Measurements from ENCODE around the gene KCNA4.
"Not testable (repeated sequence)": the region's sequence is repeated elsewhere in the genome, so short reads cannot be mapped to it uniquely, and the experiment has no call there.

The KCNA4 gene

GRCh38 chr11:29984544-29984943 lies 32.3 kb downstream of the KCNA4 start:
- H3K27ac ChIP-seq (ENCODE audit: low read depth, low read length): no peak overlapping the region
- no peaks in the 10 kb centered on the region for H3K27me3 ChIP-seq (ENCODE audit: control insufficient read depth, insufficient read depth, low read length)
- no peaks in the 10 kb centered on the region for H3K4me1 ChIP-seq (ENCODE audit: control insufficient read depth, insufficient read depth, low read length)
- no peak overlapping the region for H3K4me3 ChIP-seq (ENCODE audit: low read length)
- no peak overlapping the region for H3K9ac ChIP-seq (ENCODE audit: low read length)
- no peaks in the 10 kb centered on the region for H3K36me3 ChIP-seq (ENCODE audit: control insufficient read depth, insufficient read depth, low read length)

- H3K36me3 ChIP-seq (ENCODE audit: control insufficient read depth, insufficient read depth, low read length): no peaks in the 10 kb centered on the region
- no peak overlapping the region for H3K27ac ChIP-seq (ENCODE audit: low read depth, low read length)
- H3K9ac ChIP-seq (ENCODE audit: low read length): no peak overlapping the region
- no peaks in the 10 kb centered on the region for H3K4me1 ChIP-seq (ENCODE audit: control insufficient read depth, insufficient read depth, low read length)
- no peak overlapping the region for H3K4me3 ChIP-seq (ENCODE audit: low read length)
- no peaks in the 10 kb centered on the region for H3K27me3 ChIP-seq (ENCODE audit: control insufficient read depth, insufficient read depth, low read length)
These were observed 38.3 kb downstream of the KCNA4 start for GRCh38 chr11:29978549-29978948.

GRCh38 chr11:29975580-29975979 lies 41.2 kb downstream of the KCNA4 start:
- not testable (repeated sequence) for H3K4me3 ChIP-seq (ENCODE audit: low read length); H3K9ac ChIP-seq (ENCODE audit: low read length); H3K27ac ChIP-seq (ENCODE audit: low read depth, low read length); H3K4me1 ChIP-seq (ENCODE audit: control insufficient read depth, insufficient read depth, low read length); H3K27me3 ChIP-seq (ENCODE audit: control insufficient read depth, insufficient read depth, low read length); H3K36me3 ChIP-seq (ENCODE audit: control insufficient read depth, insufficient read depth, low read length)

GRCh38 chr11:29963796-29964195 lies 53.0 kb downstream of the KCNA4 start:
- H3K4me3 ChIP-seq (ENCODE audit: low read length): no peak overlapping the region
- H3K27ac ChIP-seq (ENCODE audit: low read depth, low read length): no peak overlapping the region
- H3K4me1 ChIP-seq (ENCODE audit: control insufficient read depth, insufficient read depth, low read length): no peaks in the 10 kb centered on the region
- no peaks in the 10 kb centered on the region for H3K36me3 ChIP-seq (ENCODE audit: control insufficient read depth, insufficient read depth, low read length)
- no peak overlapping the region for H3K9ac ChIP-seq (ENCODE audit: low read length)
- H3K27me3 ChIP-seq (ENCODE audit: control insufficient read depth, insufficient read depth, low read length): no peaks in the 10 kb centered on the region

GRCh38 chr11:29963036-29963435 lies 53.8 kb downstream of the KCNA4 start:
- no peak overlapping the region for H3K27ac ChIP-seq (ENCODE audit: low read depth, low read length)
- H3K36me3 ChIP-seq (ENCODE audit: control insufficient read depth, insufficient read depth, low read length): no peaks in the 10 kb centered on the region
- H3K4me3 ChIP-seq (ENCODE audit: low read length): no peak overlapping the region
- H3K27me3 ChIP-seq (ENCODE audit: control insufficient read depth, insufficient read depth, low read length): no peaks in the 10 kb centered on the region
- no peak overlapping the region for H3K9ac ChIP-seq (ENCODE audit: low read length)
- no peaks in the 10 kb centered on the region for H3K4me1 ChIP-seq (ENCODE audit: control insufficient read depth, insufficient read depth, low read length)

GRCh38 chr11:29962243-29962642 lies 54.6 kb downstream of the KCNA4 start:
- Histone ChIP-seq H3K27ac (ENCODE audit: low read depth, low read length) (no peak overlapping the region), H3K27me3 (ENCODE audit: control insufficient read depth, insufficient read depth, low read length) (no peaks in the 10 kb centered on the region), H3K9ac (ENCODE audit: low read length) (no peak overlapping the region), H3K36me3 (ENCODE audit: control insufficient read depth, insufficient read depth, low read length) (no peaks in the 10 kb centered on the region), H3K4me1 (ENCODE audit: control insufficient read depth, insufficient read depth, low read length) (no peaks in the 10 kb centered on the region), H3K4me3 (ENCODE audit: low read length) (no peak overlapping the region)

Data from rectal smooth muscle tissue (tissue), 1 donor.